ENCODE measurements around the gene PTPRU.
A peak's percentile ranks its signal among the peaks of the same experiment; 100 is the strongest.

Gene PTPRU

DNA sequence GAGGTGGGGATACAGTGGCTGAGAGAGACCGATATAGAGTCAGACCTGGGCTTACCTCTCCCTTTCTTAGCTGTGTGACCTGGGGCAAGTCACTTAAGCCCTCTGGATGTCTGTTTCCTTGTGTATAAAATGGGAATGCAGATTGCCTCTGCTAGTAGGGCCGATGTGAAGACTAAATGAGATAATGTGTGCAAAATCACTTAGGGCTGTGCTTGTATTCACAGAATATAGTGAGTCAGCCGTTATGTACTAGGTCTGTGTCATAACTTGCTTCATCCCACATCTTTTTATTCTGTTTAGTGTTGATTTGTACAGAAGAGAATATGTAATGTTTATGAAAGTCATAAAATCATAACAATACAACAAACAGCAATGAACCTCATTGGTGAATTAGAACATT, 56.0 kb downstream of the PTPRU start:
- POLR2A ChIA-PET: no interaction called here
- Histone ChIP-seq H3K4me1 (ENCODE audit: control insufficient read depth, insufficient read depth, low read length) (no peaks in the 10 kb centered on the region), H3K36me3 (ENCODE audit: control insufficient read depth in 2 of 2, insufficient read depth in 1 of 2, low read length in 2 of 2) (peaks cover 5 to 52% of the 10 kb centered on the region in 2 experiments; a peak in 2 of 3 replicates), H3K27ac (ENCODE audit: extremely low read depth, low read depth, low read length) (no peak overlapping the region), H3K9me3 (ENCODE audit: control insufficient read depth, insufficient read depth, low read depth, low read length) (no peaks in the 10 kb centered on the region), H3K4me3 (ENCODE audit: low read depth, low read length) (no peak overlapping the region)
- CTCF ChIA-PET: no interaction called here
- TF ChIP-seq ZNF664 (tag by site-specific recombination; IDR thresholded peaks at IDR 0.05) (peak; percentile 61; the same call in 1 of the 2 replicates), ZNF768 (tag by site-specific recombination; IDR thresholded peaks at IDR 0.05) (no peak)

DNA sequence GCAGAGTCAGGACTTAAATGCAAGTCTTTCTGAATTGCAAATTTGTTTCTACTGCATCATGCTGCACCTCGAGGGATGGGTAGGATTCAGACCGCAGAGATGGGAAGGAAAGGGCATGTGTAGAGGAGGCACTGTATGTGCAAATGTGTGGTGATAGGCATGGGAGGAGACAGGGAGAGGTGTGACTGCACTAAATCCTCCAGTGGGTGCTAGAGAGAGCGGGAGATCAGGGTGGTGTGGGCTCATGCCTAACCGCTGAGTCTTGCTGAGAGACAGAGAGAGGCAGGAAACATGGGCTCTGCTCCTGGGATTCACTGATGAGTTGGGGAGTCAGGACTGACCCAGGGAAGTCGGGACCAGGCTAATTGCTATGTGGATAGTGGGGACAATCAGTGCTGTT, 61.1 kb downstream of the PTPRU start:
- H3K4me1 ChIP-seq (ENCODE audit: control insufficient read depth, insufficient read depth, low read length): no peaks in the 10 kb centered on the region
- CTCF ChIA-PET: interaction anchor here (0.7 kb wide), 1 partner anchor 9 kb away, joined by 3 read pairs; no protein-coding TSS in a partner anchor
- TF ChIP-seq ZNF274 (IDR thresholded peaks at IDR 0.05; ENCODE audit: low read length): no peak
- no peak for TF ChIP-seq ZNF274 (tag by site-specific recombination; IDR thresholded peaks at IDR 0.05; ENCODE audit: borderline replicate concordance)
- no peak for TF ChIP-seq ZNF302 (tag by site-specific recombination; IDR thresholded peaks at IDR 0.05; ENCODE audit: low read depth)
- TF ChIP-seq, protein P1, sequence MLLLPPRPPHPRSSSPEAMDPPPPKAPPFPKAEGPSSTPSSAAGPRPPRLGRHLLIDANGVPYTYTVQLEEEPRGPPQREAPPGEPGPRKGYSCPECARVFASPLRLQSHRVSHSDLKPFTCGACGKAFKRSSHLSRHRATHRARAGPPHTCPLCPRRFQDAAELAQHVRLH (tag by site-specific recombination; IDR thresholded peaks at IDR 0.05): no peak
- no peak for TF ChIP-seq ZBTB1 (tag by site-specific recombination; IDR thresholded peaks at IDR 0.05)
- TF ChIP-seq ZNF248 (tag by site-specific recombination; IDR thresholded peaks at IDR 0.05): no peak
- TF ChIP-seq ZSCAN23 (tag by site-specific recombination; IDR thresholded peaks at IDR 0.05): no peak
- TF ChIP-seq ZNF664 (tag by site-specific recombination; IDR thresholded peaks at IDR 0.05): no peak

DNA sequence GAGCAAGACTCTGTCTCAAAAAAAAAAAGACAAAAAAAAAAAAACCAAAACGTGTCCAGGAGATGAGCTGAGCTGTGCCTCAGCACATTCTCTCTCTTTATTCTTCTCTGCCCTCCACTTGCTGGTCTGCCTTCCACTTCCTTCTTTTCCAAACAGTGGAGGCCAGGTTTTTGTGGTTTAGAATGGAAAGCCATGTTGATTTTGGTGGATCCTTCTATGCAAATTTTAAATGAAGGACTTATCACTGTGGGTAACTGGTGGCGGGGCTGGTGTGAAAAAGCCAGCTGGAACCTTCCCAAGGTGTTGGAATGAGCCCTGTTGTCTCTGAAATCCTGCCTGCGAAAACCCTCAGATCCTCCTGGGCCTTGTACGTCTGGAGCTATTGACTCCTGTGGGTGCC, 61.9 kb downstream of the PTPRU start:
- POLR2A ChIA-PET: no interaction called here
- H3K4me1 ChIP-seq (ENCODE audit: control insufficient read depth, insufficient read depth, low read length): no peaks in the 10 kb centered on the region
- H3K27ac ChIP-seq (ENCODE audit: extremely low read depth, low read depth, low read length): no peak overlapping the region
- no peaks in the 10 kb centered on the region for H3K9me3 ChIP-seq (ENCODE audit: control insufficient read depth, insufficient read depth, low read depth, low read length)
- peaks cover 5 to 63% of the 10 kb centered on the region in 2 experiments; a peak in 2 of 3 replicates for H3K36me3 ChIP-seq (ENCODE audit: control insufficient read depth in 2 of 2, insufficient read depth in 1 of 2, low read length in 2 of 2)
- no peak overlapping the region for H3K4me3 ChIP-seq (ENCODE audit: low read depth, low read length)
- TF ChIP-seq ZNF302 (tag by site-specific recombination; IDR thresholded peaks at IDR 0.05; ENCODE audit: low read depth) (no peak), ZNF248 (tag by site-specific recombination; IDR thresholded peaks at IDR 0.05) (no peak), ZBTB7A (tag by site-specific recombination; IDR thresholded peaks at IDR 0.05; ENCODE audit: low read depth) (no peak), ZNF664 (tag by site-specific recombination; IDR thresholded peaks at IDR 0.05) (no peak), ZSCAN30 (tag by site-specific recombination; IDR thresholded peaks at IDR 0.05) (no peak), ZNF629 (tag by site-specific recombination; IDR thresholded peaks at IDR 0.05) (no peak), ZNF621 (tag by site-specific recombination; IDR thresholded peaks at IDR 0.05) (no peak), ZNF324 (tag by site-specific recombination; IDR thresholded peaks at IDR 0.05) (no peak), ZNF266 (tag by site-specific recombination; IDR thresholded peaks at IDR 0.05; ENCODE audit: low read depth) (no peak), ZNF830 (tag by site-specific recombination; IDR thresholded peaks at IDR 0.05; ENCODE audit: low read depth) (no peak)
- TF ChIP-seq, protein P2, sequence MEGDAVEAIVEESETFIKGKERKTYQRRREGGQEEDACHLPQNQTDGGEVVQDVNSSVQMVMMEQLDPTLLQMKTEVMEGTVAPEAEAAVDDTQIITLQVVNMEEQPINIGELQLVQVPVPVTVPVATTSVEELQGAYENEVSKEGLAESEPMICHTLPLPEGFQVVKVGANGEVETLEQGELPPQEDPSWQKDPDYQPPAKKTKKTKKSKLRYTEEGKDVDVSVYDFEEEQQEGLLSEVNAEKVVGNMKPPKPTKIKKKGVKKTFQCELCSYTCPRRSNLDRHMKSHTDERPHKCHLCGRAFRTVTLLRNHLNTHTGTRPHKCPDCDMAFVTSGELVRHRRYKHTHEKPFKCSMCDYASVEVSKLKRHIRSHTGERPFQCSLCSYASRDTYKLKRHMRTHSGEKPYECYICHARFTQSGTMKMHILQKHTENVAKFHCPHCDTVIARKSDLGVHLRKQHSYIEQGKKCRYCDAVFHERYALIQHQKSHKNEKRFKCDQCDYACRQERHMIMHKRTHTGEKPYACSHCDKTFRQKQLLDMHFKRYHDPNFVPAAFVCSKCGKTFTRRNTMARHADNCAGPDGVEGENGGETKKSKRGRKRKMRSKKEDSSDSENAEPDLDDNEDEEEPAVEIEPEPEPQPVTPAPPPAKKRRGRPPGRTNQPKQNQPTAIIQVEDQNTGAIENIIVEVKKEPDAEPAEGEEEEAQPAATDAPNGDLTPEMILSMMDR (tag by site-specific recombination; IDR thresholded peaks at IDR 0.05): no peak
- CTCF ChIA-PET: interaction anchor here (1.0 kb wide), 1 partner anchor 33 kb away, joined by 5 read pairs; no protein-coding TSS in a partner anchor

More for the DNA sequence above, 61.1 kb downstream of the PTPRU start:
- Histone ChIP-seq H3K9me3 (ENCODE audit: control insufficient read depth, insufficient read depth, low read depth, low read length) (no peaks in the 10 kb centered on the region), H3K4me3 (ENCODE audit: low read depth, low read length) (no peak overlapping the region), H3K36me3 (ENCODE audit: control insufficient read depth in 2 of 2, insufficient read depth in 1 of 2, low read length in 2 of 2) (peaks cover 5 to 60% of the 10 kb centered on the region in 2 experiments; a peak in 2 of 3 replicates), H3K27ac (ENCODE audit: extremely low read depth, low read depth, low read length) (no peak overlapping the region)
- POLR2A ChIA-PET: no interaction called here

DNA sequence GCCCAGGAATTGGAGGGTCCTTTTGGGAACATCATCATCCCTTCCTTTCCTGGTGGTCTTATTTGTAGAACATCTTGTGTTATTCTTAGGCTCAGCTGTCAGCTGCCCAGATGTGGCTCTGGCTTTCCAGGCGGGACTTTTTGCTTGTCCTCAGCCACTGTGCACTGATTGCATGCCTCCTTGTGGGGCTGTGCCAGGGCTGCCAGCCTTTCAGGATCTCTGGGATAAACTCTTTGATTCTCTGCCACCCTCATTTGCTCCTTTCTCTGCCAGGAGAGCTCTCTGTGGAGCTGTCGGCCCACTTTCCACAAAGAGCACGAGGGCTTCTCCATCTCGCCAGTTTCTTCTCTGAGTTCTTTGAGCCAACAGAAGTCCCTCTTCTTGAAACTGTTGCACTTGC, 63.1 kb downstream of the PTPRU start:
- Histone ChIP-seq H3K4me1 (ENCODE audit: control insufficient read depth, insufficient read depth, low read length) (no peaks in the 10 kb centered on the region), H3K36me3 (ENCODE audit: control insufficient read depth in 2 of 2, insufficient read depth in 1 of 2, low read length in 2 of 2) (peaks cover 5 to 67% of the 10 kb centered on the region in 2 experiments; a peak in 2 of 3 replicates), H3K9me3 (ENCODE audit: control insufficient read depth, insufficient read depth, low read depth, low read length) (no peaks in the 10 kb centered on the region), H3K27ac (ENCODE audit: extremely low read depth, low read depth, low read length) (no peak overlapping the region), H3K4me3 (ENCODE audit: low read depth, low read length) (no peak overlapping the region)
- ChIA-PET CTCF (no interaction called here), POLR2A (no interaction called here)
- TF ChIP-seq ZNF585B (tag by site-specific recombination; IDR thresholded peaks at IDR 0.05): no peak
- TF ChIP-seq, protein P3, sequence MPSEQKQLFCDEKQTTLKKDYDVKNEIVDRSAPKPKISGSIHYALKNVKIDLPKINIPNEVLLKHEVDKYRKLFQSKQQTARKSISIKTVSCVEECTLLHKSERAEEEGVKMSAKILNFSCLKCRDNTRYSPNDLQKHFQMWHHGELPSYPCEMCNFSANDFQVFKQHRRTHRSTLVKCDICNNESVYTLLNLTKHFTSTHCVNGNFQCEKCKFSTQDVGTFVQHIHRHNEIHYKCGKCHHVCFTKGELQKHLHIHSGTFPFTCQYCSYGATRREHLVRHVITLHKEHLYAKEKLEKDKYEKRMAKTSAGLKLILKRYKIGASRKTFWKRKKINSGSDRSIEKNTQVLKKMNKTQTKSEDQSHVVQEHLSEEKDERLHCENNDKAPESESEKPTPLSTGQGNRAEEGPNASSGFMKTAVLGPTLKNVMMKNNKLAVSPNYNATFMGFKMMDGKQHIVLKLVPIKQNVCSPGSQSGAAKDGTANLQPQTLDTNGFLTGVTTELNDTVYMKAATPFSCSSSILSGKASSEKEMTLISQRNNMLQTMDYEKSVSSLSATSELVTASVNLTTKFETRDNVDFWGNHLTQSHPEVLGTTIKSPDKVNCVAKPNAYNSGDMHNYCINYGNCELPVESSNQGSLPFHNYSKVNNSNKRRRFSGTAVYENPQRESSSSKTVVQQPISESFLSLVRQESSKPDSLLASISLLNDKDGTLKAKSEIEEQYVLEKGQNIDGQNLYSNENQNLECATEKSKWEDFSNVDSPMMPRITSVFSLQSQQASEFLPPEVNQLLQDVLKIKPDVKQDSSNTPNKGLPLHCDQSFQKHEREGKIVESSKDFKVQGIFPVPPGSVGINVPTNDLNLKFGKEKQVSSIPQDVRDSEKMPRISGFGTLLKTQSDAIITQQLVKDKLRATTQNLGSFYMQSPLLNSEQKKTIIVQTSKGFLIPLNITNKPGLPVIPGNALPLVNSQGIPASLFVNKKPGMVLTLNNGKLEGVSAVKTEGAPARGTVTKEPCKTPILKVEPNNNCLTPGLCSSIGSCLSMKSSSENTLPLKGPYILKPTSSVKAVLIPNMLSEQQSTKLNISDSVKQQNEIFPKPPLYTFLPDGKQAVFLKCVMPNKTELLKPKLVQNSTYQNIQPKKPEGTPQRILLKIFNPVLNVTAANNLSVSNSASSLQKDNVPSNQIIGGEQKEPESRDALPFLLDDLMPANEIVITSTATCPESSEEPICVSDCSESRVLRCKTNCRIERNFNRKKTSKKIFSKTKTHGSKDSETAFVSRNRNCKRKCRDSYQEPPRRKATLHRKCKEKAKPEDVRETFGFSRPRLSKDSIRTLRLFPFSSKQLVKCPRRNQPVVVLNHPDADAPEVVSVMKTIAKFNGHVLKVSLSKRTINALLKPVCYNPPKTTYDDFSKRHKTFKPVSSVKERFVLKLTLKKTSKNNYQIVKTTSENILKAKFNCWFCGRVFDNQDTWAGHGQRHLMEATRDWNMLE (tag by site-specific recombination; conservative IDR thresholded peaks at IDR 0.05; ENCODE audit: low read depth): no peak
- TF ChIP-seq ZNF768 (tag by site-specific recombination; IDR thresholded peaks at IDR 0.05): no peak
- TF ChIP-seq ZBTB20 (tag by site-specific recombination; IDR thresholded peaks at IDR 0.05): no peak
- no peak for TF ChIP-seq ZNF121 (tag by site-specific recombination; IDR thresholded peaks at IDR 0.05)
- no peak for TF ChIP-seq ZNF600 (tag by site-specific recombination; IDR thresholded peaks at IDR 0.05)
